ENCODE data around the gene PPP2R2D. TPM values are rescaled to one million over a fixed set of nuclear protein-coding genes. Genes with fewer than 3 reads are reported as not detected.

The PPP2R2D gene
- total RNA-seq, 1 donor from 2014 or later = 28.3 TPM

DNA sequence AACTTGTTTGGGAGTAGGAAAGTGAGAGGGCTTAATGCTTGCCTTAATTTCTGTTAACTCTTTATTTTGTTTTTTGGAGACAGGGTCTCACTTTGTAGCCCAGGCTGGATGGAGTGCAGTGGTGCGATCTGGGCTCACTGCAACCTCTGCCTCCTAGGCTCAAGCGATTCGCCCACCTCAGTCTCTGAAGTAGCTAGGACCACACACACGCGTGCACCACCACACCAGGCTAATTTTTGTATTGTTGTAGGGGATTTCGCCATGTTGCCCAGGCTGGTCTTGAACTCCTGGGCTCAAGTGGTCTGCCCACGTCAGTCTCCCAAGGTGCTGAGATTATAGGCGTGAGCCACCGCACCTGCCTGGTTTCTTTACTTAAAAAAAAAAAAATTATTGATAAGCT is 1.9 kb downstream of the PPP2R2D start:
- TF ChIP-seq, protein P1, sequence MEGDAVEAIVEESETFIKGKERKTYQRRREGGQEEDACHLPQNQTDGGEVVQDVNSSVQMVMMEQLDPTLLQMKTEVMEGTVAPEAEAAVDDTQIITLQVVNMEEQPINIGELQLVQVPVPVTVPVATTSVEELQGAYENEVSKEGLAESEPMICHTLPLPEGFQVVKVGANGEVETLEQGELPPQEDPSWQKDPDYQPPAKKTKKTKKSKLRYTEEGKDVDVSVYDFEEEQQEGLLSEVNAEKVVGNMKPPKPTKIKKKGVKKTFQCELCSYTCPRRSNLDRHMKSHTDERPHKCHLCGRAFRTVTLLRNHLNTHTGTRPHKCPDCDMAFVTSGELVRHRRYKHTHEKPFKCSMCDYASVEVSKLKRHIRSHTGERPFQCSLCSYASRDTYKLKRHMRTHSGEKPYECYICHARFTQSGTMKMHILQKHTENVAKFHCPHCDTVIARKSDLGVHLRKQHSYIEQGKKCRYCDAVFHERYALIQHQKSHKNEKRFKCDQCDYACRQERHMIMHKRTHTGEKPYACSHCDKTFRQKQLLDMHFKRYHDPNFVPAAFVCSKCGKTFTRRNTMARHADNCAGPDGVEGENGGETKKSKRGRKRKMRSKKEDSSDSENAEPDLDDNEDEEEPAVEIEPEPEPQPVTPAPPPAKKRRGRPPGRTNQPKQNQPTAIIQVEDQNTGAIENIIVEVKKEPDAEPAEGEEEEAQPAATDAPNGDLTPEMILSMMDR (IDR thresholded peaks at IDR 0.05) = no peak
- H3K27ac ChIP-seq = no peak overlapping the region
- no peaks in the 10 kb centered on the region for H3K36me3 ChIP-seq
- peaks cover 38% of the 10 kb centered on the region for H3K4me1 ChIP-seq
- peak overlapping the region; percentile 87 for H3K4me3 ChIP-seq
- no peaks in the 10 kb centered on the region for H3K9me3 ChIP-seq
- DNase-seq (peak; percentile 22), ATAC-seq (no peak)
- H3K27me3 ChIP-seq = peaks cover 11% of the 10 kb centered on the region
- intact Hi-C loops (cut with DNase I) = no loop called here

DNA sequence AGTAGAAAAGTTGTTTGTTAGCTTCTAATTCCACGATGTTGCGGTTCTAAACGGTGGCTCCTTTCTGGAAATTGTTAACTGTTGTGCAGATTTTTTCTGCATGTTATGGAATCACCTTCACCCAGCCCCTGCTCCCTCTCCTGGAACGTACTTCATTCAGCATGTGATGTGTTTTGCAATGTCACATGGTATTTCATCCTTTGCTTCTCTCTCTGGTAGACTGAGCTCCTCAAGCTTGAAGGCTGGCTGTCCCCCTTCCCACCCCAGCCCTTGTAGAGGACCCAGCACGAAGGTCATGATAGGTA is 4.4 kb downstream of the PPP2R2D start:
- Histone ChIP-seq H3K4me1 (peaks cover 38% of the 10 kb centered on the region), H3K36me3 (peaks cover 4% of the 10 kb centered on the region), H3K27me3 (no peaks in the 10 kb centered on the region), H3K9me3 (no peaks in the 10 kb centered on the region), H3K27ac (no peak overlapping the region), H3K4me3 (no peak overlapping the region)
- TF ChIP-seq, protein P1 (IDR thresholded peaks at IDR 0.05) = no peak
- DNase-seq (no peak), ATAC-seq (no peak)
- intact Hi-C loops (cut with DNase I) = no loop called here

DNA sequence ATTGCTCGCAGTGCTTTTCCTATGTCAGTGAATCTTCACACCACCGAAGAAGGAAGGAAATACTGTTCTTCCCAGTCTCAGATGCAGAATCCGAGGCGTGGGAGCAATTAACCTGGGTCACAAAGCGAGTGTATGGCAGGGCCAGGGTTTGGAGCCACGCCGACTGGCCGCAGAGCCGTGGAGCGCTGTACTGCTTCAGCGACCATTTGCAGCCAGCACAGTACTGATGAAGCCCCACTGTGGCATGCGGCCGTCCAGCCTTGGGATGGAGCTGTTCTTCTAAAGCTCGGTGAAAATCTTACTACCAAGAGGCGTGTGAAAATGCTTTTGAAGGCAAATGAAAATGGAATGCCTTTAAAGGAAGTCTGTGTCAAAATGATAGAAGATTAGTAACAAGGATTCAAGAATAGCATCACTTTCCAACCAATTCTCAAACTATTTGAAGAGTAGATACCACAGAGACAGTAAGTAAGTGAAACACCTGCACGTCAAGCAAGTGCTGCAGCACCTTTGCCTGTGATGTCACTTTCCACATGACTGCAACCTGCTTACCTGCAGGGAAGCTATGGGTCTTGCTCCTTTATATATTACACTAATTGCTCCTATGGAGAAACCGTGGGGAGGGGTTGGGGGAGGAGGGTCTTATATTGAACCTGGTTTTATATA is 4.9 kb downstream of the PPP2R2D start:
- H3K9me3 ChIP-seq = no peaks in the 10 kb centered on the region
- peaks cover 38% of the 10 kb centered on the region for H3K4me1 ChIP-seq
- H3K27me3 ChIP-seq = no peaks in the 10 kb centered on the region
- intact Hi-C loops (cut with DNase I) = no loop called here
- peaks cover 4% of the 10 kb centered on the region for H3K36me3 ChIP-seq
- no peak overlapping the region for H3K27ac ChIP-seq
- ATAC-seq = no peak
- no peak overlapping the region for H3K4me3 ChIP-seq
- DNase-seq = no peak
- TF ChIP-seq, protein P1 (IDR thresholded peaks at IDR 0.05) = no peak

DNA sequence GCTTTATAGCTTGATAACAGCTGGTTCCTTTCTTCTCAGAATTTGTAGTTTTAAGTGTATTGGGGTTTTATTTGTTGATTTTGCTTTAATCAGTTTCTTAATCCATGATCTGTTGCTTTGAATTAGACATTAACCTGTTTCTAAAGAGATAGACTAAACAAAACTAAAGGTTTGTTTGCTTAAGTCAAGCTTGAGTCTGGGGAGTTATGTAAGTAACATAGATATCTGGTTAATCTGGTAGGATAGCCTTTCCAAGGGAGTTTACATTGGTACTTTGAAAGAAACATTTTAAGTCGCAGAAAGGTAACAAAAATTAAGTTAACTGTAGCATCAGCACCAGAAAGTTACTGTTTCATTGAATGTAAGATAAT is 5.4 kb downstream of the PPP2R2D start:
- no peak overlapping the region for H3K27ac ChIP-seq
- H3K36me3 ChIP-seq = peaks cover 4% of the 10 kb centered on the region
- intact Hi-C loops (cut with DNase I) = no loop called here
- H3K4me3 ChIP-seq = no peak overlapping the region
- no peaks in the 10 kb centered on the region for H3K27me3 ChIP-seq
- ATAC-seq (no peak), DNase-seq (no peak)
- H3K4me1 ChIP-seq = peaks cover 38% of the 10 kb centered on the region
- TF ChIP-seq, protein P1 (IDR thresholded peaks at IDR 0.05) = no peak
- no peaks in the 10 kb centered on the region for H3K9me3 ChIP-seq

DNA sequence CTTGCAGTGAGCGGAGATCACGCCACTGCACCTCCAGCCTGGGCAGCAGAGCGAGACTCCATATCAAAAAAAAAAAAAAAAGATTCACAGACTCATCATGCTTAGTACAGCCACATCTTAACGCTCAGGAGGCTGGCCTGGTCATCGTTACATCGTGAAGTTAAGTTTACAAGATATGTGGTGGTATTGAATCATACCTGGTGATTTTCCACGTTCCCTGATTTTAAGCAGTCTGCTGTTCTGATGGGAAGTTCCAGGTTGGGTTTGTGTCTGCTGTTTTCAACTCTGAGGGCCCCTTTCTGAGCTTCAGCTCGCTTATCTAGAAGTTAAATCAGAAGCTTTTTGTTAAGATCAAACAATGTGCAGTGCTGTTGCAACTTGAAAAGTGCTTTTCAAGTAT is 6.9 kb downstream of the PPP2R2D start:
- peaks cover 4% of the 10 kb centered on the region for H3K36me3 ChIP-seq
- no peaks in the 10 kb centered on the region for H3K27me3 ChIP-seq
- intact Hi-C loops (cut with DNase I) = no loop called here
- H3K9me3 ChIP-seq = no peaks in the 10 kb centered on the region
- ATAC-seq = no peak
- peaks cover 32% of the 10 kb centered on the region for H3K4me1 ChIP-seq
- H3K4me3 ChIP-seq = no peak overlapping the region
- DNase-seq = no peak
- TF ChIP-seq, protein P1 (IDR thresholded peaks at IDR 0.05) = no peak
- no peak overlapping the region for H3K27ac ChIP-seq

DNA sequence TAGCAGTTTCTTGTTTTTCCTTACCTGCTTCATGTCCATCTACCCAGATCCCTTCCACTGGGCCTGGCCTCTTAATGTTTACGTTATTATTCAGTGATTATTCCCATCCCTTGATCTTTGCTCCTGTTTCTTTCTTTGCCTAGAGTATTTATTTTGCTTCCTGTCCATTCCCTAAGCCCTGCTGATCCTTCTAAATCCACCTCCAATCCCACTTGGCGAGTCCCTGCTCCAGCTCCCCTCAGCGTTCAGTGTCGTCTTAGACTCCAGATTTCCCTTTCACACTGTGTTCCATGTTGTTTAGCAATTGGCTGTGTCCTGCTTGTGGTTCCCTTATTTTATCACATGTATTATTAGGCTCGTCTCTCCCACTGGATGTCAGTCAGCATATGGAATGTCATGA is 7.3 kb downstream of the PPP2R2D start:
- TF ChIP-seq, protein P1 (IDR thresholded peaks at IDR 0.05) = no peak
- no peak overlapping the region for H3K4me3 ChIP-seq
- no peaks in the 10 kb centered on the region for H3K9me3 ChIP-seq
- intact Hi-C loops (cut with DNase I) = no loop called here
- DNase-seq (peak; percentile 3), ATAC-seq (no peak)
- peaks cover 30% of the 10 kb centered on the region for H3K4me1 ChIP-seq
- no peak overlapping the region for H3K27ac ChIP-seq
- H3K27me3 ChIP-seq = no peaks in the 10 kb centered on the region
- peaks cover 4% of the 10 kb centered on the region for H3K36me3 ChIP-seq

Measured in upper lobe of right lung (tissue), 1 donor.